Lung (tissue), 12 donors: ENCODE measurements around the gene SLC10A3. TPM values are rescaled to one million over a fixed set of nuclear protein-coding genes. Genes with fewer than 3 reads are reported as not detected.

Experiments
- ATAC-seq: fragments of 200-7000 bp; cut with Tn5 transposase; one replicate; pipeline ENCODE4 v1.9.1; 2020; ENCODE audit warnings: moderate number of reproducible peaks; ENCODE audit not compliant: insufficient read depth, low FRiP score
- DNase-seq, 3 donors: peaks; one replicate each; pipeline ENCODE4 v3.0.0-alpha.2; 2013 to 2017
- H3K27ac ChIP-seq, 2 donors: one replicate each; pipeline ENCODE4 v1.5.1; 2013; ENCODE audit warnings: mild to moderate bottlenecking in 2 of 2, moderate library complexity in 2 of 2, control low read depth in 1 of 2, inconsistent platforms in 1 of 2, low read depth in 1 of 2, low read length in 1 of 2
- H3K27me3 ChIP-seq, 3 donors: one replicate each; pipeline ENCODE4 v1.5.1; 2013; ENCODE audit warnings: low read length in 2 of 3; ENCODE audit not compliant: control insufficient read depth in 3 of 3, insufficient read depth in 3 of 3
- H3K36me3 ChIP-seq, 4 donors: one replicate each; pipeline ENCODE4 v1.5.1; 2013; ENCODE audit warnings: low read length in 4 of 4, mild to moderate bottlenecking in 1 of 4, moderate library complexity in 1 of 4; ENCODE audit not compliant: control insufficient read depth in 4 of 4, insufficient read depth in 4 of 4
- H3K4me1 ChIP-seq, 5 donors: one replicate each; pipeline ENCODE4 v1.5.1; 2013; ENCODE audit warnings: low read length in 5 of 5, mild to moderate bottlenecking in 2 of 5, moderate library complexity in 1 of 5; ENCODE audit not compliant: control insufficient read depth in 5 of 5, insufficient read depth in 5 of 5
- H3K4me3 ChIP-seq: one replicate; pipeline ENCODE4 v1.5.1; 2013; ENCODE audit warnings: mild to moderate bottlenecking, control low read depth, moderate library complexity
- H3K9ac ChIP-seq, 2 donors: one replicate each; pipeline ENCODE4 v1.5.1; 2013; ENCODE audit warnings: low read length in 2 of 2, control low read depth in 1 of 2; ENCODE audit not compliant: insufficient read depth in 1 of 2
- H3K9me3 ChIP-seq, 4 donors: one replicate each; pipeline ENCODE4 v1.5.1; 2013; ENCODE audit warnings: low read length in 3 of 4, mild to moderate bottlenecking in 1 of 4, moderate library complexity in 1 of 4; ENCODE audit not compliant: control insufficient read depth in 4 of 4, insufficient read depth in 3 of 4
- WGBS, 2 donors: extraction: QIAGEN DNeasy Blood & Tissue Kit; methylation state at CpG; one replicate each; pipeline ENCODE4 v1.1.7; 2013; 5-methylcytosine and 5-hydroxymethylcytosine counted together
- polyA plus RNA-seq, 2 donors: library from polyadenylated mRNA; stranded (reverse); fragments of 200-250 nt; gene quantifications; one replicate each; pipeline ENCODE4 v1.2.1, GENCODE V29; 2013
- total RNA-seq, 2 donors: library from RNA; depleted of rRNA in 1 of 2; stranded (reverse); fragments of >200 nt in 1 of 2; gene quantifications; one replicate each; pipeline ENCODE4 v1.2.1, GENCODE V29; 2014 to 2021
- TF ChIP-seq, protein P1 (sequence below): IDR thresholded peaks from 2 replicates; pipeline ENCODE4 v1.5.1; 2012; ENCODE audit warnings: mild to moderate bottlenecking; ENCODE audit errors: control extremely low read depth, extremely low read depth
- donor health status: control.
- donor health status: control.
- donor health status: Bipolar disorder and iron deficiency.
- donor health status: healthy.
- donor health status: DM: yes; HTN: yes; CAD: no.

SLC10A3 gene
- total and polyA plus RNA-seq, 4 donors: 11.1 to 33.0 (median 29.1) TPM

DNA sequence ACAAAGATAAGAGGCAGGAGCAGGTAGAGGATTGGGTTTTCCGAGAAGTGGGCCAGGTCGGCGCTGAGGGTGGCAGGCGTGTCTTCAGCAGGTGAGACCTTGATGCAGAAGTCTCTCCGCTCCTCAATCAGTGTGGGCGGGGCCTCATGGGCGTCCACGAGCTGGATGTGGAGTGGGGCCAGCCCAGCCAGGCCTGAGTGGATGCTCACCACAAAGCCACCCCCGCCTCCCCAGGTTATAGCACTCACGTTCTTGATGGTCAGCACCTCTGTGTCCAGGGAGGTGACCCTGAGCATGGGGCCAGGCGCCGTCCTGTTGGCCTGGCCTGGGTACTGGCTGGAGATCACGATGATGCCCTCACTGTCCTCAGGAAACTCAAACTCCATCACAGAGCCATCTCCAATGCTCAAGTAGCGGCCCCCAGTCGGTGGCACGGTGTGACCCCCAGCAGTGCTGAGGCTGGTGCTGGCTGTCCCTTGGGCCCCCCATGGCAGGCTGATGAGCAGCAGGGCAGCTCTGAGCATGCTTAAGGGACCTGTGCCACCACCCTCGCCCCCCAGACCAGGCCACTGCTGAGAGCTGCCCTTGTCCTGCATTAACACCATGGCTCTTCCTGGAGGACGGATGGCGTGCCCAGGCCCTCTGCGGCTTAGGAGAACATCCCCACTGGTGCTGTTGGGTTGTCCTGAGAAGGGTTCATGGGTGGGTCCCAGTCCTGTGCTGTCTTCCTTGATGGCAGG lies 1.9 kb downstream of the SLC10A3 start:
- Histone ChIP-seq H3K36me3 (peaks cover 0 to 7% (median under 1%) of the 10 kb centered on the region in 4 donors), H3K9me3 (peaks cover 0 to 3% (median 0%) of the 10 kb centered on the region in 4 donors), H3K27me3 (no peaks in the 10 kb centered on the region), H3K4me3 (no peak overlapping the region), H3K9ac (no peak overlapping the region), H3K27ac (no peak overlapping the region), H3K4me1 (peaks cover 0 to 9% (median 0%) of the 10 kb centered on the region in 5 donors)
- TF ChIP-seq, protein P1, sequence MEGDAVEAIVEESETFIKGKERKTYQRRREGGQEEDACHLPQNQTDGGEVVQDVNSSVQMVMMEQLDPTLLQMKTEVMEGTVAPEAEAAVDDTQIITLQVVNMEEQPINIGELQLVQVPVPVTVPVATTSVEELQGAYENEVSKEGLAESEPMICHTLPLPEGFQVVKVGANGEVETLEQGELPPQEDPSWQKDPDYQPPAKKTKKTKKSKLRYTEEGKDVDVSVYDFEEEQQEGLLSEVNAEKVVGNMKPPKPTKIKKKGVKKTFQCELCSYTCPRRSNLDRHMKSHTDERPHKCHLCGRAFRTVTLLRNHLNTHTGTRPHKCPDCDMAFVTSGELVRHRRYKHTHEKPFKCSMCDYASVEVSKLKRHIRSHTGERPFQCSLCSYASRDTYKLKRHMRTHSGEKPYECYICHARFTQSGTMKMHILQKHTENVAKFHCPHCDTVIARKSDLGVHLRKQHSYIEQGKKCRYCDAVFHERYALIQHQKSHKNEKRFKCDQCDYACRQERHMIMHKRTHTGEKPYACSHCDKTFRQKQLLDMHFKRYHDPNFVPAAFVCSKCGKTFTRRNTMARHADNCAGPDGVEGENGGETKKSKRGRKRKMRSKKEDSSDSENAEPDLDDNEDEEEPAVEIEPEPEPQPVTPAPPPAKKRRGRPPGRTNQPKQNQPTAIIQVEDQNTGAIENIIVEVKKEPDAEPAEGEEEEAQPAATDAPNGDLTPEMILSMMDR: no peak
- WGBS, 2 donors: 90 to 91% methylated on average over 16 to 20 of the region's 20 CpGs
- DNase-seq (no peak), ATAC-seq (no peak)

DNA sequence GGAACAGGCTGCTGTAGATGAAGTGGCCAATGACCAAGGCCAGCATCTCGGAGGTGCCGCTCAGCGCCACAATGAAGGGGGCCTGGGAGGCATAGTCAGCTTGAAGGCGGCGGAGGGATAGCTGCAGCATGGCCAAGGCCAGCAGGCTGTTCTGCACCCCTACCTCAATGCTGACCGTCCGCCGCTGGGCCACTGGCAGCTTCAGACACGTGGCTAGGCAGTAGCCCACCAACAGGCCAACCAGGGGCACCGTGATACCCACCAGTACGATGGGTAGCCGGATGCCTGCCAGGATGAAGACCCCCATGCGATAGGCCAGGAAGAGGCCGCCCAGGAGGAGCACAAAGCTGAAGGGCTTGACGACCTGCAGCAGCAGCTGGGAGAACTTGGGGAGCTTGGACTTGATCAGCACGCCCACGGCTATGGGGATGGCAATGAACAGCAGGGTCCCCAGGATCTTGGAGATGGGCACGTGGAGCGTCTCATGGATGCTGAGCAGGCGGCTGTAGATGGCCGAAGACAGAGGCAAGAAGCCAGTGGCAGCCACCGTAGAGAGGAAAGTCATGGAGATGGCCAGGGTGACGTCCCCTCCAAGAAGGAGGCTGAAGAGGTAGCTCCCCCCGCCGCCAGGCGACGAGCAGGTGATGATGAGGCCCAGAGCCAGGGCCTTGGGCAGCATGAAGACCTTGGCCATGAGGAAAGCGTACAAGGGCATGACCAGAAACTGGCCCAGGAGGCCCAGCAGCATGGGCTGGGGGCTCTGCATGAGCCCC lies 2.7 kb downstream of the SLC10A3 start:
- no peak overlapping the region for H3K27ac ChIP-seq

DNA sequence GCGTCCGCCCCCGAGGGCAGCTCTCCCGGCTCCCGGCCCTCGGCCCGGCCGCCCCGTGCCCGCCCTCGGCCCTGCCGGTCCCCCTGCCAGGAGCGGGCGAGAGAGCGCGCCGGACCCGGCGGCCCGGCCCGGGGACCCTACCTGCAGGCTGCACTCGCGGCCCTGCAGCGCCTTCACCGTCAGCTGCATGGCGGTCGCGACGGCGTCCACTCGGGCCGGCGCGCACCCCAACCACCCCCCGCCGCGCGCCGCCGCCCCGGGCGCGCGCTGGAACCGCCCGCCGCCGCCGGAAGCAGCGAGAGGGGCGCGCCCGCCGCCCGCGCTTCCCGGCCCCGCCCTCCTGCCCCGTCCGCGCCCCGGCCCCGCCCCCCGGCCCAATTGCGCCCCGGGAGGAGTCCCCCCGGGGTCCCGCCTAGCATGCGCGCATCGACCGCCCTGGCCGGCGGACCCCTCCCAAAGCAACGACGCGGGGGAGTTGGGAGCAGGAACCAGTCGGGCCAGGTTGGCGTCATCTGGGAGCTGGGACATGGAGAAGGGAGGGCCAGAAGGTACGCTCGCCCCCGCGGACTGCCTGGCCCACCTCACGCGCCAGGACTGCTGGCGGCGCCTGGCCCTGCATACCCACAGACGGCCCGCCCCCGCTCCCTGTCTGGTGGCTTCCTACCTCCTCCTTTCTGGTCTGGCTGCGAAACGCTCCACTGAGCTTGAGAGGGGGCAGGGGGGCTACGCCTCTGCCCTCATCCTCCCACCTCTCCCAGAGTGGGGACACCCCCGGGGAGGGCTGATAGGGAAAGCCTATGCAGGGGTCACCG lies 3.8 kb downstream of the SLC10A3 start, which contains the start of gene UBL4A:
Gene UBL4A, minus strand, starts transcription at position 220 of the 812 bp plus-strand sequence. Its CDS starts 31 bp downstream, at position 189.
- peaks cover 0 to 7% (median under 1%) of the 10 kb centered on the region in 4 donors for H3K36me3 ChIP-seq
- H3K27me3 ChIP-seq: no peaks in the 10 kb centered on the region
- H3K9ac ChIP-seq: no peak within 1 kb of the TSS
- H3K9me3 ChIP-seq: peaks cover 0 to 3% (median 0%) of the 10 kb centered on the region in 4 donors
- peak within 1 kb of the TSS; percentile 58 for H3K4me3 ChIP-seq
- DNase-seq: peak; percentile 64 to 84 (median 75)
- ATAC-seq: peak; percentile 25
- H3K27ac ChIP-seq: peak within 1 kb of the TSS; percentile 83 to 92
- TF ChIP-seq, protein P1: no peak
- peaks cover 0 to 9% (median 0%) of the 10 kb centered on the region in 5 donors for H3K4me1 ChIP-seq
- 2 to 40% methylated on average over 7 to 95 of the region's 95 CpGs for WGBS, 2 donors

More for the DNA sequence above, 2.7 kb downstream of the SLC10A3 start:
- H3K4me1 ChIP-seq: peaks cover 0 to 9% (median 0%) of the 10 kb centered on the region in 5 donors
- DNase-seq (no peak), ATAC-seq (no peak)
- no peak overlapping the region for H3K4me3 ChIP-seq
- no peaks in the 10 kb centered on the region for H3K27me3 ChIP-seq
- TF ChIP-seq, protein P1: no peak
- peaks cover 0 to 7% (median under 1%) of the 10 kb centered on the region in 4 donors for H3K36me3 ChIP-seq
- peaks cover 0 to 3% (median 0%) of the 10 kb centered on the region in 4 donors for H3K9me3 ChIP-seq
- H3K9ac ChIP-seq: no peak overlapping the region
- WGBS, 2 donors: 93 to 94% methylated on average over 25 to 28 of the region's 28 CpGs
